OCI-LY7 (cell line): ENCODE data around the gene MCF2L2.

Experiments used
- CTCF ChIP-seq: fragments of 200-600 bp; sonication (generic); conservative IDR thresholded peaks from 2 replicates; pipeline ENCODE4 v1.5.1; 2014; ENCODE audit warnings: mild to moderate bottlenecking, antibody characterized with exemption, low read length, moderate library complexity, mixed read lengths
- EZH2phosphoT487 ChIP-seq: fragments of 200-600 bp; sonication (generic); IDR thresholded peaks from 2 replicates; pipeline ENCODE4 v1.6.1; 2018; ENCODE audit warnings: low read depth, borderline replicate concordance, mild to moderate bottlenecking, mixed run types, antibody characterized with exemption, low read length, moderate library complexity, mixed read lengths

- TF ChIP-seq CTCF (no peak), EZH2phosphoT487 (no peak)
Measured at GRCh38 chr3:183339461-183340086, 88.8 kb downstream of the MCF2L2 start.
